HG02588 (cell line): ENCODE data around the gene FLAD1.
"Not testable (repeated sequence)": the region's sequence is repeated elsewhere in the genome, so short reads cannot be mapped to it uniquely, and the experiment has no call there.

Experiments used
- ATAC-seq: cut with Tn5 transposase; IDR thresholded peaks from one replicate; pipeline ENCODE4 v1.9.1; 2021; ENCODE audit warnings: mild to moderate bottlenecking, moderate library complexity; ENCODE audit not compliant: unreplicated experiment

The FLAD1 gene

GRCh38 chr1:154988058-154988954 is 5.2 kb downstream of the FLAD1 start:
- ATAC-seq, result no peak

- ATAC-seq, result no peak
Measured at GRCh38 chr1:154989195-154989860, 6.2 kb downstream of the FLAD1 start.

GRCh38 chr1:154990276-154990675 is 7.1 kb downstream of the FLAD1 start:
- ATAC-seq, result no peak

- no peak for ATAC-seq
Measured at GRCh38 chr1:154992721-154993571, 9.8 kb downstream of the FLAD1 start.

- ATAC-seq, result no peak
Measured at GRCh38 chr1:154993572-154994268, 10.6 kb downstream of the FLAD1 start, which contains the start of gene LENEP. LENEP (plus strand) TSS chr1:154993586; CDS start chr1:154993608, 22 bp downstream.

GRCh38 chr1:154994269-154994587 is 11.1 kb downstream of the FLAD1 start:
- no peak for ATAC-seq

GRCh38 chr1:154994591-154994990 is 11.4 kb downstream of the FLAD1 start:
- no peak for ATAC-seq

GRCh38 chr1:154995301-154995983 is 12.3 kb downstream of the FLAD1 start:
- not testable (repeated sequence) for ATAC-seq

- ATAC-seq, result no peak
Measured at GRCh38 chr1:154996966-154997701, 14.0 kb downstream of the FLAD1 start.

GRCh38 chr1:154998201-154998780 is 15.1 kb downstream of the FLAD1 start:
- no peak for ATAC-seq

GRCh38 chr1:154998818-154999570 is 15.8 kb downstream of the FLAD1 start:
- no peak for ATAC-seq

- ATAC-seq, result no peak
Measured at GRCh38 chr1:154999571-155000410, 16.6 kb downstream of the FLAD1 start.

GRCh38 chr1:155000411-155000725 is 17.2 kb downstream of the FLAD1 start:
- ATAC-seq, result no peak

GRCh38 chr1:155000726-155001424 is 17.7 kb downstream of the FLAD1 start:
- peak; percentile 42 for ATAC-seq

- ATAC-seq, result no peak
Measured at GRCh38 chr1:155001425-155001674, 18.2 kb downstream of the FLAD1 start.

GRCh38 chr1:155001675-155002463 is 18.7 kb downstream of the FLAD1 start:
- peak; percentile 54 for ATAC-seq
